IMR-90 (cell line): Measurements from ENCODE around the gene PTH1R. TPM values are rescaled to one million over a fixed set of nuclear protein-coding genes. Genes with fewer than 3 reads are reported as not detected.

ENCODE experiments used
- ATAC-seq: fragments of 200-7000 bp; cut with Tn5 transposase; 2 replicates; pipeline ENCODE4 v1.9.1; 2020; ENCODE audit warnings: low read depth, mild to moderate bottlenecking, moderate library complexity
- BruUV-seq: library from RNA; stranded (reverse); fragments of 400-500 nt; replicated peaks from 2 replicates; lab custom pipeline; 2021; lab: Mats Ljungman, UMichigan
- CTCF ChIA-PET: fragments of 300-600 bp; formaldehyde crosslinking; extraction: SDS; loops from one replicate; lab custom pipeline; 2021; ENCODE audit warnings: antibody characterized with exemption; lab: Yijun Ruan, JAX
- POLR2A ChIA-PET: fragments of 300-600 bp; sonication (Branson Sonifier 250); formaldehyde crosslinking; loops from one replicate; lab custom pipeline; 2022; ENCODE audit warnings: antibody characterized with exemption; ENCODE audit not compliant: unreplicated experiment; lab: Charles Lee
- DNase-seq: peaks from one replicate; pipeline ENCODE4 v3.0.0; 2013
- H2AFZ ChIP-seq: replicated peaks from 2 replicates; pipeline ENCODE3; 2013; ENCODE audit warnings: low read length, mild to moderate bottlenecking; ENCODE audit not compliant: poor library complexity
- H2AK5ac ChIP-seq: 2 replicates; pipeline ENCODE4 v1.6.1; 2013; ENCODE audit warnings: low read depth, low read length, inconsistent platforms
- H2AK9ac ChIP-seq: replicated peaks from 2 replicates; pipeline ENCODE3; 2013; ENCODE audit warnings: mild to moderate bottlenecking, low read depth, low read length, moderate library complexity; ENCODE audit not compliant: poor library complexity
- H2BK120ac ChIP-seq: 2 replicates; pipeline ENCODE4 v1.6.1; 2013; ENCODE audit warnings: low read depth, low read length, inconsistent platforms
- H2BK15ac ChIP-seq: 3 replicates; pipeline ENCODE4 v1.6.1; 2013; ENCODE audit warnings: low read depth, low read length, inconsistent platforms
- H2BK20ac ChIP-seq: 2 replicates; pipeline ENCODE4 v1.6.1; 2013; ENCODE audit warnings: low read depth, mild to moderate bottlenecking, inconsistent platforms, low read length, moderate library complexity
- H2BK5ac ChIP-seq: 2 replicates; pipeline ENCODE4 v1.6.1; 2013; ENCODE audit warnings: mild to moderate bottlenecking, low read depth, low read length, inconsistent platforms; ENCODE audit not compliant: poor library complexity, severe bottlenecking
- H3K14ac ChIP-seq: replicated peaks from 2 replicates; pipeline ENCODE4 v1.6.1; 2013; ENCODE audit warnings: low read depth, low read length, inconsistent platforms
- H3K18ac ChIP-seq: 2 replicates; pipeline ENCODE4 v1.6.1; 2013; ENCODE audit warnings: low read depth, low read length, control low read depth
- H3K23ac ChIP-seq: 2 replicates; pipeline ENCODE4 v1.6.1; 2013; ENCODE audit warnings: low read depth, low read length, inconsistent platforms
- H3K27ac ChIP-seq: 2 replicates; pipeline ENCODE4 v1.5.1; 2013; ENCODE audit warnings: mild to moderate bottlenecking, control low read depth, low read length; ENCODE audit not compliant: insufficient read depth
- H3K27me3 ChIP-seq: 2 replicates; pipeline ENCODE4 v1.6.1; 2013; ENCODE audit warnings: low read length; ENCODE audit not compliant: control insufficient read depth, insufficient read depth
- H3K36me3 ChIP-seq: 2 replicates; pipeline ENCODE4 v1.6.1; 2013; ENCODE audit warnings: low read length, mixed read lengths; ENCODE audit not compliant: control insufficient read depth, insufficient read depth
- H3K4ac ChIP-seq: 2 replicates; pipeline ENCODE4 v1.6.1; 2013; ENCODE audit warnings: low read depth, low read length, inconsistent platforms
- H3K4me1 ChIP-seq: 2 replicates; pipeline ENCODE4 v1.6.1; 2013; ENCODE audit warnings: low read length, mixed read lengths; ENCODE audit not compliant: control insufficient read depth, insufficient read depth
- H3K4me2 ChIP-seq: 2 replicates; pipeline ENCODE4 v1.6.1; 2013; ENCODE audit warnings: low read depth, mild to moderate bottlenecking, control low read depth, low read length, moderate library complexity
- H3K4me3 ChIP-seq: 2 replicates; pipeline ENCODE4 v1.5.1; 2013; ENCODE audit warnings: low read depth, mild to moderate bottlenecking, control low read depth, low read length, moderate library complexity; ENCODE audit not compliant: insufficient read depth
- H3K56ac ChIP-seq: 2 replicates; pipeline ENCODE4 v1.6.1; 2013; ENCODE audit warnings: low read length, inconsistent platforms; ENCODE audit not compliant: insufficient read depth; ENCODE audit errors: extremely low read depth
- H3K79me1 ChIP-seq, 2 experiments: 2 replicates each; pipeline ENCODE4 v1.6.1; 2013; ENCODE audit warnings: low read length in 2 of 2, inconsistent platforms in 1 of 2, low read depth in 1 of 2
- H3K9ac ChIP-seq: 2 replicates; pipeline ENCODE4 v1.6.1; 2013; ENCODE audit warnings: low read depth, low read length, control low read depth
- H3K9me1 ChIP-seq: 2 replicates; pipeline ENCODE4 v1.6.1; 2013; ENCODE audit warnings: low read length, inconsistent platforms; ENCODE audit not compliant: insufficient read depth
- H3K9me3 ChIP-seq: 2 replicates; pipeline ENCODE4 v1.6.1; 2013; ENCODE audit warnings: low read length; ENCODE audit not compliant: control insufficient read depth, insufficient read depth
- H4K20me1 ChIP-seq: 2 replicates; pipeline ENCODE4 v1.6.1; 2013; ENCODE audit warnings: low read length, inconsistent platforms; ENCODE audit not compliant: insufficient read depth
- H4K5ac ChIP-seq: 2 replicates; pipeline ENCODE4 v1.6.1; 2013; ENCODE audit warnings: mild to moderate bottlenecking, low read depth, low read length, control low read depth
- H4K8ac ChIP-seq, 2 experiments: 2 replicates each; pipeline ENCODE4 v1.6.1; 2013; ENCODE audit warnings: low read depth in 2 of 2, low read length in 2 of 2, control low read depth in 1 of 2, inconsistent platforms in 1 of 2
- H4K91ac ChIP-seq: 2 replicates; pipeline ENCODE4 v1.6.1; 2013; ENCODE audit warnings: low read depth, low read length, inconsistent platforms; ENCODE audit not compliant: insufficient read depth
- BHLHE40 ChIP-seq: fragments of 150-350 bp; IDR thresholded peaks from 2 replicates; pipeline ENCODE4 v1.6.1; 2016; ENCODE audit warnings: mild to moderate bottlenecking, low read depth, low read length
- CTCF ChIP-seq: conservative IDR thresholded peaks from 2 replicates; pipeline ENCODE4 v1.5.1; 2012; ENCODE audit warnings: mild to moderate bottlenecking, low read depth, low read length, improper control_type of control experiment
- MAFK ChIP-seq: IDR thresholded peaks from 2 replicates; pipeline ENCODE4 v1.6.1; 2012; ENCODE audit warnings: low read depth, low read length, improper control_type of control experiment
- MXI1 ChIP-seq: IDR thresholded peaks from 2 replicates; pipeline ENCODE4 v1.6.1; 2012; ENCODE audit warnings: low read depth, mild to moderate bottlenecking, low read length, moderate library complexity, borderline replicate concordance
- POLR2A ChIP-seq: IDR thresholded peaks from 2 replicates; pipeline ENCODE4 v1.6.1; 2012; ENCODE audit warnings: mild to moderate bottlenecking, low read depth, low read length
- RAD21 ChIP-seq: IDR thresholded peaks from 2 replicates; pipeline ENCODE4 v1.6.1; 2012; ENCODE audit warnings: low read length, improper control_type of control experiment
- RFX5 ChIP-seq: IDR thresholded peaks from 2 replicates; pipeline ENCODE4 v1.8.0; 2012; ENCODE audit warnings: low read depth, mild to moderate bottlenecking, low read length, moderate library complexity
- WGBS, 2 experiments: methylation state at CpG; one replicate each; pipeline versions ENCODE4 v1.1.5 to v1.1.7; 2013; ENCODE audit warnings: missing lambda C conversion rate in 2 of 2; ENCODE audit not compliant: insufficient read length in 1 of 2; ENCODE audit errors: extremely low coverage in 2 of 2; 5-methylcytosine and 5-hydroxymethylcytosine counted together
- dilution Hi-C: fragments of 300-500 bp; cut with HindIII; formaldehyde crosslinking; loops from one replicate; pipeline ENCODE4 v1.14.3; 2018; ENCODE audit warnings: low sequenced_read_pairs; ENCODE audit not compliant: unreplicated experiment
- in situ Hi-C: fragments of 300-500 bp; cut with MboI; formaldehyde crosslinking; loops from 3 replicates; pipeline ENCODE4 v1.14.3; 2019; ENCODE audit warnings: low sequenced_read_pairs, inconsistent platforms, mixed read lengths
- intact Hi-C: fragments of 100-400 bp; cut with micrococcal nuclease; formaldehyde crosslinking; loops from 2 replicates; pipeline ENCODE4 v1.10.0; 2022
- polyA plus RNA-seq, 3 experiments: library from polyadenylated mRNA; depleted of rRNA; stranded (reverse); fragments of >200 nt; gene quantifications; 2 replicates each; pipeline ENCODE4 v1.2.3, GENCODE V29; 2012; ENCODE audit warnings: low replicate concordance in 1 of 3
- total RNA-seq: library from RNA; depleted of rRNA; stranded (reverse); fragments of >200 nt; gene quantifications from 2 replicates; pipeline ENCODE4 v1.2.3, GENCODE V29; 2012
- TF ChIP-seq, protein P1 (sequence below): fragments of 150-350 bp; IDR thresholded peaks from 2 replicates; pipeline ENCODE4 v1.6.1; 2016; ENCODE audit warnings: low read depth, mild to moderate bottlenecking, low read length, moderate library complexity, borderline replicate concordance

PTH1R gene
- total and polyA plus RNA-seq, 2 of the 4 experiments (the other 2 are of a cell fraction) = 0.15 to 0.18 TPM

DNA sequence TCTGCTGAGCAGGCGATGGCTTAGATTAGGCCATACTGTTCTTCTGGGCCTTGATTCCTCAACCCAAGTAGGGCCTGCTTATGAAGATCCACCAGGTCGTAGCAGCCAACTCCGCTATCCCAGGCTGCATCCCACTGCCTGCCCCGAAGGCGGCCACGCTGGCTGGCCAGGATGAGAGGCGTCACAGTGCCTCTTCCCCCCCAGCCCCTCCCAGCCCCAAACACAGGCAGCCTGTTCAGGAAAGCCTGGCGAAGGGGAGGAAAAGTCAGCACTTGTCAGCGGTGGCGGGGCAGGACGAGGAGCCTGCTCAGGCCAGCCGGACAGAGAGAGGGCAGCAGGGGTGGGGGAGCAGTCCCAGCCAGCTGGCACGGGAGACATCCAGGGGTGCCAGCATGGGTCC is 11.2 kb downstream of the PTH1R start:
- Histone ChIP-seq H3K9me1 (0 out of 2 replicates have a peak, but pooled peaks cover 3% of the 10 kb centered on the region), H3K4me2 (no peak overlapping the region), H4K20me1 (no peaks in the 10 kb centered on the region; the same call in 1 of the 2 replicates), H2BK5ac (no peak overlapping the region), H2BK120ac (no peak overlapping the region), H3K23ac (no peak overlapping the region), H3K9ac (no peak overlapping the region), H2BK20ac (no peak overlapping the region), H3K79me1 (no peaks in the 10 kb centered on the region), H3K4me3 (no peak overlapping the region), H4K5ac (no peak overlapping the region), H2AFZ (no peak overlapping the region), H3K9me3 (no peaks in the 10 kb centered on the region), H4K91ac (no peak overlapping the region), H2BK15ac (no peak overlapping the region), H3K4me1 (no peaks in the 10 kb centered on the region; the same call in 1 of the 2 replicates), H3K18ac (no peak overlapping the region), H3K36me3 (no peaks in the 10 kb centered on the region), H3K4ac (no peak overlapping the region), H3K27ac (no peak overlapping the region), H2AK5ac (no peak overlapping the region), H3K56ac (no peak overlapping the region), H4K8ac (no peak overlapping the region), H3K14ac (no peak overlapping the region), H2AK9ac (no peak overlapping the region), H3K27me3 (peaks cover 73% of the 10 kb centered on the region)
- ChIA-PET POLR2A (no interaction called here), CTCF (interaction anchor here (0.7 kb wide), 1 partner anchor 162 kb away, joined by 4 read pairs; no protein-coding TSS in a partner anchor)
- no peak for DNase-seq
- no TSS peak for BruUV-seq
- TF ChIP-seq RFX5 (no peak), POLR2A (no peak), MAFK (no peak), MXI1 (no peak), CTCF (no peak), RAD21 (no peak), BHLHE40 (no peak)
- TF ChIP-seq, protein P1, sequence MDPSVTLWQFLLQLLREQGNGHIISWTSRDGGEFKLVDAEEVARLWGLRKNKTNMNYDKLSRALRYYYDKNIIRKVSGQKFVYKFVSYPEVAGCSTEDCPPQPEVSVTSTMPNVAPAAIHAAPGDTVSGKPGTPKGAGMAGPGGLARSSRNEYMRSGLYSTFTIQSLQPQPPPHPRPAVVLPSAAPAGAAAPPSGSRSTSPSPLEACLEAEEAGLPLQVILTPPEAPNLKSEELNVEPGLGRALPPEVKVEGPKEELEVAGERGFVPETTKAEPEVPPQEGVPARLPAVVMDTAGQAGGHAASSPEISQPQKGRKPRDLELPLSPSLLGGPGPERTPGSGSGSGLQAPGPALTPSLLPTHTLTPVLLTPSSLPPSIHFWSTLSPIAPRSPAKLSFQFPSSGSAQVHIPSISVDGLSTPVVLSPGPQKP = no peak
- WGBS, 2 experiments = 0% methylated on average over 1 of the region's 13 CpGs; no CpG with 5 or more reads in 1 of the 2 experiments
- dilution Hi-C loops = no loop called here
- no peak for ATAC-seq
- intact Hi-C loops = no loop called here
- in situ Hi-C loops = loop anchor here (25.0 kb wide), 1 partner anchor 401 kb away; the partner anchor contains the start of gene RTP3
